Measurements from ENCODE around the gene EHD4. TPM values are rescaled to one million over a fixed set of nuclear protein-coding genes. Genes with fewer than 3 reads are reported as not detected.

Gene EHD4
- total and polyA plus RNA-seq, 2 donors (not counting 3 experiments of a cell fraction or from before 2014, with no cell fraction given), result 96.7 to 128 TPM

DNA sequence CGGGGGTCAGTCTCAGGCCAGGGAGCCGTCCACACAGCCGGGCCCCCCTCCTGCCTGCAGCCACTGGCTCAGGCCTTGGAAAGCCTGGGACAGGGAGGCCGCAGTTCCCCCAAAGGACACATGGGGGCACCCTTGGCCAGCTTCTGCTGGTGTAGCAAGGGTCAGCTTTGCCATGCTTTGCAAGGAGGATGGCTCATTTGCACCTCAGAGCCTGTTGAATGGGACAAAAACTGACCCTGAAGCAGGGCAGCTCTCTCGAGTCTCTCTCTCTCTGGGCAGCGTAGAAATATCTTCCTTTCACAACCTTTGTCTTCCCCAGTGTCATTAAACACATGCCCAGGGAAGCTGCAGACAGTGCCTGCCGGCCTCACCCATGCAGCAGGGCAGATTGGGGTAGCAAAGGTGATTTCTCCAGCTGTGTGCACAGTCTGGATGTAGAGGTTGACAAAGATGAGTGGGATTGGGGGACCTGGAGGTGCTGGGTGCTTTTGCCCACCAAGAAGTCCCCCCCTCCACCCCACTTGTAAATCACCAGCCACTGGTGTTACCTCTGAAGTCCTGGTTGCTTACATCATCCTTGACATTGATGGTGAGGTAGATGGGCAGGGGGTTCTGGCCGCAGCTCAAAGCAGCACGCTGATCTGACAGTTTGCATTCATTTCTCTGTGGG lies 17.4 kb upstream of the EHD4 start:
- intact Hi-C loops (cut with micrococcal nuclease) (loop anchor here (1.0 kb wide), 3 partner anchors 68 to 145 kb away; no protein-coding TSS in a partner anchor), dilution Hi-C loops (cut with MboI; ENCODE audit: extremely low pct_ligation_motif_present, low sequenced_read_pairs) (no loop called here)
- Histone ChIP-seq H3K9ac (replicated peaks; ENCODE audit: extremely low read depth, insufficient read depth, low read length) (no peak overlapping the region), H4K20me1 (replicated peaks; ENCODE audit: control insufficient read depth, extremely low read depth, insufficient read depth, low read length) (no peaks in the 10 kb centered on the region), H3K4me2 (ENCODE audit: insufficient read depth, low read length) (no peak overlapping the region), H3K27me3 (ENCODE audit: control insufficient read depth in 2 of 2, insufficient read depth in 2 of 2, low read length in 2 of 2) (no peaks in the 10 kb centered on the region), H3K9me1 (replicated peaks; ENCODE audit: control insufficient read depth, extremely low read depth, insufficient read depth, low read length) (no peaks in the 10 kb centered on the region), H3K36me3 (ENCODE audit: control insufficient read depth in 2 of 2, extremely low read depth in 1 of 2, insufficient read depth in 2 of 2, low read length in 2 of 2) (no peaks in the 10 kb centered on the region), H3K4me3 (replicated peaks in 1 of 3; ENCODE audit: insufficient read depth in 1 of 3, low read depth in 1 of 3, low read length in 3 of 3) (no peak overlapping the region), H3K4me1 (ENCODE audit: control insufficient read depth, extremely low read depth, insufficient read depth, low read length) (peaks cover 5% of the 10 kb centered on the region), H2AFZ (ENCODE audit: low read depth, low read length) (no peak overlapping the region), H3K79me2 (ENCODE audit: control insufficient read depth, insufficient read depth, low read length) (no peaks in the 10 kb centered on the region), H3K9me3 (replicated peaks; ENCODE audit: control insufficient read depth, insufficient read depth, low read length) (no peaks in the 10 kb centered on the region), H3K27ac (ENCODE audit: insufficient read depth, low read depth, low read length) (no peak overlapping the region)
- FAIRE-seq (peak; percentile 93), DNase-seq (ENCODE audit: low read depth, low spot score) (peak; percentile 77)
- TF ChIP-seq POLR2AphosphoS5 (IDR thresholded peaks at IDR 0.05; ENCODE audit: insufficient read depth, low read depth, low read length), result no peak
- no peak for TF ChIP-seq MYC (IDR thresholded peaks at IDR 0.05; ENCODE audit: low read depth, low read length)
- no peak for TF ChIP-seq POLR2A (IDR thresholded peaks at IDR 0.05; ENCODE audit: low read depth, low read length)
- TF ChIP-seq JUN (IDR thresholded peaks at IDR 0.05; ENCODE audit: borderline replicate concordance, insufficient read depth, insufficient read length, low read depth), result no peak
- TF ChIP-seq, protein P1, sequence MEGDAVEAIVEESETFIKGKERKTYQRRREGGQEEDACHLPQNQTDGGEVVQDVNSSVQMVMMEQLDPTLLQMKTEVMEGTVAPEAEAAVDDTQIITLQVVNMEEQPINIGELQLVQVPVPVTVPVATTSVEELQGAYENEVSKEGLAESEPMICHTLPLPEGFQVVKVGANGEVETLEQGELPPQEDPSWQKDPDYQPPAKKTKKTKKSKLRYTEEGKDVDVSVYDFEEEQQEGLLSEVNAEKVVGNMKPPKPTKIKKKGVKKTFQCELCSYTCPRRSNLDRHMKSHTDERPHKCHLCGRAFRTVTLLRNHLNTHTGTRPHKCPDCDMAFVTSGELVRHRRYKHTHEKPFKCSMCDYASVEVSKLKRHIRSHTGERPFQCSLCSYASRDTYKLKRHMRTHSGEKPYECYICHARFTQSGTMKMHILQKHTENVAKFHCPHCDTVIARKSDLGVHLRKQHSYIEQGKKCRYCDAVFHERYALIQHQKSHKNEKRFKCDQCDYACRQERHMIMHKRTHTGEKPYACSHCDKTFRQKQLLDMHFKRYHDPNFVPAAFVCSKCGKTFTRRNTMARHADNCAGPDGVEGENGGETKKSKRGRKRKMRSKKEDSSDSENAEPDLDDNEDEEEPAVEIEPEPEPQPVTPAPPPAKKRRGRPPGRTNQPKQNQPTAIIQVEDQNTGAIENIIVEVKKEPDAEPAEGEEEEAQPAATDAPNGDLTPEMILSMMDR (IDR thresholded peaks at IDR 0.05; ENCODE audit: extremely low read depth in 1 of 2, insufficient read depth in 1 of 2, low read depth in 1 of 2, low read length in 2 of 2), result peak; percentile 93 to 97
- TF ChIP-seq, protein P2, sequence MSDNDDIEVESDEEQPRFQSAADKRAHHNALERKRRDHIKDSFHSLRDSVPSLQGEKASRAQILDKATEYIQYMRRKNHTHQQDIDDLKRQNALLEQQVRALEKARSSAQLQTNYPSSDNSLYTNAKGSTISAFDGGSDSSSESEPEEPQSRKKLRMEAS (IDR thresholded peaks at IDR 0.05; ENCODE audit: insufficient read depth, insufficient read length), result no peak
- ChIA-PET POLR2A (no interaction called here), CTCF (interaction anchor here (0.7 to 11.0 kb wide), 30 partner anchors 9 to 396 kb away, joined by 3 to 116 read pairs (median 4); partner anchors contain the start of gene EHD4)
- no TSS peak for BruUV-seq (replicated peaks)
